Neuronal stem cell (in vitro differentiated cells): ENCODE measurements around the gene KCNH3.

Source experiments
- DNase-seq: peaks from one replicate; pipeline ENCODE4 v3.0.0-alpha.2; 2013; ENCODE audit warnings: low spot score
- H2AFZ ChIP-seq: one replicate; pipeline ENCODE4 v1.6.1; 2013; ENCODE audit warnings: mild to moderate bottlenecking, low read length, inconsistent platforms
- H2AK5ac ChIP-seq: 2 replicates; pipeline ENCODE4 v1.6.1; 2013; ENCODE audit warnings: low read depth, mild to moderate bottlenecking, inconsistent platforms, low read length, moderate library complexity, mixed read lengths
- H2BK120ac ChIP-seq: 2 replicates; pipeline ENCODE4 v1.6.1; 2013; ENCODE audit warnings: low read depth, mild to moderate bottlenecking, inconsistent platforms, low read length, moderate library complexity, mixed read lengths
- H2BK12ac ChIP-seq: one replicate; pipeline ENCODE4 v1.6.1; 2013; ENCODE audit warnings: low read length, inconsistent platforms
- H2BK15ac ChIP-seq: 2 replicates; pipeline ENCODE4 v1.6.1; 2013; ENCODE audit warnings: mild to moderate bottlenecking, low read length, inconsistent platforms, mixed read lengths
- H2BK5ac ChIP-seq: one replicate; pipeline ENCODE4 v1.6.1; 2013; ENCODE audit warnings: inconsistent platforms, mild to moderate bottlenecking, low read length, moderate library complexity
- H3K14ac ChIP-seq: one replicate; pipeline ENCODE4 v1.6.1; 2013; ENCODE audit warnings: low read length, inconsistent platforms
- H3K18ac ChIP-seq: 2 replicates; pipeline ENCODE4 v1.6.1; 2013; ENCODE audit warnings: low read length, inconsistent platforms
- H3K23ac ChIP-seq: 2 replicates; pipeline ENCODE4 v1.6.1; 2013; ENCODE audit warnings: low read depth, mild to moderate bottlenecking, mixed read lengths, low read length, inconsistent platforms; ENCODE audit not compliant: poor library complexity
- H3K27ac ChIP-seq: replicated peaks from 3 replicates; pipeline ENCODE4 v1.5.1; 2013; ENCODE audit warnings: low read length, inconsistent platforms
- H3K27me3 ChIP-seq, 3 experiments: 2 replicates each; pipeline ENCODE4 v1.6.1; 2013; ENCODE audit warnings: low read length in 3 of 3, mild to moderate bottlenecking in 2 of 3, inconsistent platforms in 1 of 3, low read depth in 1 of 3, mixed read lengths in 1 of 3, moderate library complexity in 1 of 3; ENCODE audit not compliant: control insufficient read depth in 3 of 3, insufficient read depth in 3 of 3
- H3K36me3 ChIP-seq, 2 donors: replicated peaks in 1 of 2; 2 replicates each; pipeline ENCODE4 v1.6.1; 2013; ENCODE audit warnings: low read length in 2 of 2; ENCODE audit not compliant: control insufficient read depth in 2 of 2, insufficient read depth in 2 of 2
- H3K4ac ChIP-seq: 2 replicates; pipeline ENCODE4 v1.6.1; 2013; ENCODE audit warnings: inconsistent platforms, mild to moderate bottlenecking, low read length, moderate library complexity
- H3K4me1 ChIP-seq, 2 donors: 1 replicate in 1 of 2; 2 replicates in 1 of 2; pipeline ENCODE4 v1.6.1; 2013; ENCODE audit warnings: low read length in 2 of 2, low read depth in 1 of 2; ENCODE audit not compliant: control insufficient read depth in 2 of 2, insufficient read depth in 1 of 2
- H3K4me2 ChIP-seq: one replicate; pipeline ENCODE4 v1.6.1; 2013; ENCODE audit warnings: mild to moderate bottlenecking, low read length, inconsistent platforms; ENCODE audit not compliant: insufficient read depth, poor library complexity, severe bottlenecking
- H3K4me3 ChIP-seq, 2 donors: 2 replicates each; pipeline ENCODE4 v1.5.1; 2013; ENCODE audit warnings: low read length in 2 of 2, mild to moderate bottlenecking in 2 of 2, inconsistent platforms in 1 of 2, moderate library complexity in 1 of 2
- H3K79me1 ChIP-seq: one replicate; pipeline ENCODE4 v1.6.1; 2013; ENCODE audit warnings: low read depth, mild to moderate bottlenecking, inconsistent platforms, low read length, moderate library complexity
- H3K9ac ChIP-seq: one replicate; pipeline ENCODE4 v1.6.1; 2013; ENCODE audit warnings: mild to moderate bottlenecking, low read depth, low read length, inconsistent platforms; ENCODE audit not compliant: poor library complexity
- H3K9me3 ChIP-seq, 2 donors: replicated peaks in 1 of 2; 2 replicates each; pipeline versions ENCODE3 to v1.6.1; 2013; ENCODE audit warnings: low read length in 2 of 2, mild to moderate bottlenecking in 2 of 2, inconsistent platforms in 1 of 2, low read depth in 1 of 2, mixed read lengths in 1 of 2, moderate library complexity in 1 of 2; ENCODE audit not compliant: control insufficient read depth in 2 of 2, insufficient read depth in 1 of 2
- H4K8ac ChIP-seq: one replicate; pipeline ENCODE4 v1.6.1; 2013; ENCODE audit warnings: low read depth, mild to moderate bottlenecking, inconsistent platforms, low read length, moderate library complexity
- H4K91ac ChIP-seq: one replicate; pipeline ENCODE4 v1.6.1; 2013; ENCODE audit warnings: low read length, low read depth, mild to moderate bottlenecking, inconsistent platforms; ENCODE audit not compliant: poor library complexity
- WGBS, 2 donors: extraction: QIAGEN DNeasy Blood & Tissue Kit; methylation state at CpG; one replicate each; pipeline ENCODE4 v1.1.7; 2013; ENCODE audit warnings: missing lambda C conversion rate in 2 of 2, mixed read lengths in 1 of 2; ENCODE audit not compliant: insufficient read length in 2 of 2, insufficient replicate concordance in 1 of 2; ENCODE audit errors: extremely low coverage in 2 of 2; 5-methylcytosine and 5-hydroxymethylcytosine counted together

The KCNH3 gene

DNA sequence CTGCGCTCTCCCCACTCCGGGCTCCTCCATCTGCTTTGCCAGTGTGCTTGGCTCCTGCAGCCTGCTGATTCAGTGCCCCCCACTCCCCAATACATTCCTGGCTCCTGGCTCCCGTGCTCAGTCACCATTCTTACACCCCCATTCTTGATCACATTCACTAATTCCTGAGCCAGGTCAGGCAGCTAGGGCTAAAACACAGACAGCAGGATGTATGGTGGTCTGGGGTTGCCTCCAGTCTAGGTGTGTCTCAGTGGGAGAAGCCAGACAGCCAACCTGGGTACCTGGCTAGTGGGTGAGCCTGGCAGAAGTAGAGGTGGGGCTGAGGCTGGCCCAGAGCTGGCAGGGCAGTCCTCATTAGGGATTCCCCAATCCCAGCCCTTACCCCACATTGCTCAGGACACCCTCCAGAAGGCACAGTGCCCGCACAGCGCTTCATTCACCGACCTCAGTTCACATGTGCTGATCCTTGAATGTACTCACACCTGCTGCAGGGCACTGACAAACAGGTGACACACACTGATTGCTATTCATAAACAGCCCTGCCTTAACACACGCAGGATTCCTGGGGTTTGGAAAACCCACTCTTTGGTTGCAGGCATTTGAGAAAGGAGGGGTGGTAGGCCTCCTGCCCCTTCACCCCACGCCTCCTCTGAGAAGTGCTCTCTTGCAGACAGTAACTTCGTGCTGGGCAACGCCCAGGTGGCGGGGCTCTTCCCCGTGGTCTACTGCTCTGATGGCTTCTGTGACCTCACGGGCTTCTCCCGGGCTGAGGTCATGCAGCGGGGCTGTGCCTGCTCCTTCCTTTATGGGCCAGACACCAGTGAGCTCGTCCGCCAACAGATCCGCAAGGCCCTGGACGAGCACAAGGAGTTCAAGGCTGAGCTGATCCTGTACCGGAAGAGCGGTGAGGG is 1.7 kb downstream of the KCNH3 start:
- WGBS, 2 donors: no CpG with 5 or more reads among the region's 21 CpGs
- DNase-seq: no peak
- Histone ChIP-seq H2BK15ac (peak overlapping the region; percentile 49), H3K18ac (peak overlapping the region; percentile 71), H3K14ac (peak overlapping the region; percentile 47), H3K9me3 (peaks cover 0 to 2% of the 10 kb centered on the region in 2 donors), H3K4me3 (no peak overlapping the region), H3K4me1 (peaks cover 19 to 23% of the 10 kb centered on the region in 2 donors), H3K4me2 (no peak overlapping the region), H2BK12ac (no peak overlapping the region), H3K79me1 (no peaks in the 10 kb centered on the region), H2AFZ (no peak overlapping the region), H2BK5ac (peak overlapping the region; percentile 47), H3K36me3 (no peaks in the 10 kb centered on the region), H2AK5ac (peak overlapping the region; percentile 58), H3K27ac (no peak overlapping the region), H2BK120ac (peak overlapping the region; percentile 66), H4K8ac (no peak overlapping the region), H3K27me3 (peaks cover 33 to 96% (median 94%) of the 10 kb centered on the region in 3 experiments), H3K23ac (peak overlapping the region; percentile 76), H4K91ac (no peak overlapping the region), H3K9ac (peak overlapping the region; percentile 30), H3K4ac (no peak overlapping the region)

- Histone ChIP-seq H3K14ac (no peak overlapping the region), H2BK5ac (peak overlapping the region; percentile 47), H2BK15ac (peak overlapping the region; percentile 49), H2AK5ac (peak overlapping the region; percentile 58), H3K4me1 (peaks cover 19 to 23% of the 10 kb centered on the region in 2 donors), H2AFZ (no peak overlapping the region), H3K23ac (peak overlapping the region; percentile 76), H3K4me2 (no peak overlapping the region), H4K8ac (no peak overlapping the region), H3K9ac (no peak overlapping the region), H3K36me3 (no peaks in the 10 kb centered on the region), H3K9me3 (peaks cover 0 to 2% of the 10 kb centered on the region in 2 donors), H2BK12ac (no peak overlapping the region), H3K18ac (peak overlapping the region; percentile 71), H4K91ac (no peak overlapping the region), H2BK120ac (peak overlapping the region; percentile 66), H3K4me3 (no peak overlapping the region), H3K27ac (no peak overlapping the region), H3K27me3 (peaks cover 33 to 95% (median 91%) of the 10 kb centered on the region in 3 experiments), H3K79me1 (no peaks in the 10 kb centered on the region), H3K4ac (no peak overlapping the region)
- DNase-seq: no peak
- WGBS, 2 donors: no CpG with 5 or more reads among the region's 18 CpGs
Measured at GRCh38 chr12:49541140-49541861, 2.5 kb downstream of the KCNH3 start.

DNA sequence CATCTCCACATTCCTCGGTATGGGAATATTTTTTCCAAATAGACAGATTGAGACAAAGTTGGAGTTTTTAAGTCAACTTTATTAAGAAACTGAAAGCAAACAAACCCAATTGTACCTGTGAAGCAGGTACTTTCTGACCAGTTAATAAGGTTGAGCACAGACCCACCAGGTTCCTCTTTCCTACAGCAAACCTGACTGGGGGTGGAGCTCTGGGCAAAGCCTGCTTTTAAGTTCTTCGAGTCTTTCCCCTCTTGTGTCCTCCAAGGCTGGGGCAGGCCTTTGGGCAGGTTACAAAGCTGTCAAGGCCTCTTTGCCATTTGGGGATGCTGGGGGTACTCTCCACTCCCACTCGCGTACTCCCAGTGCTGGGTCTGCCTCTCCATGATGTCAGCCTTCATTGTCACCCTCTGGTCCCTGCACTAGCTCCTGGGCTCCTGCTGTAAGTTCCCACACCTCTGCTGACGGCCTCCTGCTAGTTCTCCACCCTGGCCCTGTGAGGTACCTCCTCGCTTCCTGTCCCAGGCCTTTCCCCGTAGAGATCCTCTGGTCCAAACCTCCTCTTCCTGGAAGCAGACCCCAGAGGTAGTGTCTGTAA is 3.2 kb downstream of the KCNH3 start:
- no peak overlapping the region for H2AFZ ChIP-seq
- no peak overlapping the region for H3K4ac ChIP-seq
- H3K9me3 ChIP-seq: peaks cover 0 to 2% of the 10 kb centered on the region in 2 donors
- no peaks in the 10 kb centered on the region for H3K36me3 ChIP-seq
- peak overlapping the region; percentile 48 for H2BK12ac ChIP-seq
- peaks cover 33 to 92% (median 87%) of the 10 kb centered on the region in 3 experiments for H3K27me3 ChIP-seq
- H2BK120ac ChIP-seq: no peak overlapping the region
- H3K18ac ChIP-seq: peak overlapping the region; percentile 21
- no CpG with 5 or more reads among the region's 7 CpGs for WGBS, 2 donors
- no peaks in the 10 kb centered on the region for H3K79me1 ChIP-seq
- peak overlapping the region; percentile 27 for H3K23ac ChIP-seq
- peak overlapping the region; percentile 44 for H2BK15ac ChIP-seq
- no peak overlapping the region for H4K8ac ChIP-seq
- no peak overlapping the region for H3K27ac ChIP-seq
- peaks cover 19 to 23% of the 10 kb centered on the region in 2 donors for H3K4me1 ChIP-seq
- no peak overlapping the region for H3K14ac ChIP-seq
- H4K91ac ChIP-seq: no peak overlapping the region
- peak overlapping the region; percentile 72 for H2AK5ac ChIP-seq
- H3K4me3 ChIP-seq: no peak overlapping the region
- DNase-seq: no peak
- no peak overlapping the region for H3K9ac ChIP-seq
- no peak overlapping the region for H3K4me2 ChIP-seq
- H2BK5ac ChIP-seq: no peak overlapping the region
